Immature natural killer cell (primary cell): ENCODE results near the gene IGF2BP3. TPM values are rescaled to one million over a fixed set of nuclear protein-coding genes. Genes with fewer than 3 reads are reported as not detected.

Source experiments
- DNase-seq, 3 donors: peaks; one replicate each; pipeline ENCODE4 v3.0.0; 2022; ENCODE audit warnings: mixed read lengths in 1 of 3
- H3K27ac Mint-ChIP-seq, 6 donors: one replicate each; pipeline ENCODE4 v1.8.0; 2020; ENCODE audit warnings: mixed read lengths in 6 of 6, mild to moderate bottlenecking in 5 of 6, inconsistent platforms in 4 of 6, moderate library complexity in 3 of 6
- H3K27me3 Mint-ChIP-seq, 3 donors: one replicate each; pipeline ENCODE4 v1.8.0; 2020 to 2021; ENCODE audit warnings: low read depth in 3 of 3, mild to moderate bottlenecking in 3 of 3, mixed read lengths in 3 of 3, moderate library complexity in 3 of 3, inconsistent platforms in 1 of 3
- H3K36me3 Mint-ChIP-seq, 3 donors: one replicate each; pipeline ENCODE4 v1.8.0; 2020; ENCODE audit warnings: mixed read lengths in 3 of 3, inconsistent platforms in 2 of 3, mild to moderate bottlenecking in 2 of 3
- H3K4me1 Mint-ChIP-seq, 2 donors: one replicate each; pipeline ENCODE4 v1.8.0; 2020; ENCODE audit warnings: inconsistent platforms in 2 of 2, mild to moderate bottlenecking in 2 of 2, mixed read lengths in 2 of 2, moderate library complexity in 1 of 2
- H3K4me3 Mint-ChIP-seq, 5 donors: one replicate each; pipeline ENCODE4 v1.8.0; 2020; ENCODE audit warnings: mild to moderate bottlenecking in 5 of 5, mixed read lengths in 5 of 5, inconsistent platforms in 3 of 5, moderate library complexity in 3 of 5
- H3K9me3 Mint-ChIP-seq, 6 donors: one replicate each; pipeline ENCODE4 v1.8.0; 2020; ENCODE audit warnings: mild to moderate bottlenecking in 6 of 6, mixed read lengths in 6 of 6, inconsistent platforms in 4 of 6, moderate library complexity in 3 of 6
- polyA plus RNA-seq, 3 donors: library from polyadenylated mRNA; unstranded; fragments of 300-500 nt; fragmentation: Illumina TruSeq; gene quantifications; one replicate each; pipeline ENCODE4 v1.2.3, GENCODE V29; 2021

Gene IGF2BP3
- polyA plus RNA-seq, 3 donors from 2014 or later = 0.76 TPM; not detected in 2

- Mint-ChIP-seq H3K4me1 (peaks cover 6 to 9% of the 10 kb centered on the region in 2 donors), H3K4me3 (no peak overlapping the region), H3K27me3 (peaks cover 4 to 14% (median 11%) of the 10 kb centered on the region in 3 donors), H3K36me3 (no peaks in the 10 kb centered on the region), H3K9me3 (no peaks in the 10 kb centered on the region), H3K27ac (no peak overlapping the region)
- DNase-seq = no peak
Measured at GRCh38 chr7:23372611-23373010, 97.7 kb downstream of the IGF2BP3 start.

DNA sequence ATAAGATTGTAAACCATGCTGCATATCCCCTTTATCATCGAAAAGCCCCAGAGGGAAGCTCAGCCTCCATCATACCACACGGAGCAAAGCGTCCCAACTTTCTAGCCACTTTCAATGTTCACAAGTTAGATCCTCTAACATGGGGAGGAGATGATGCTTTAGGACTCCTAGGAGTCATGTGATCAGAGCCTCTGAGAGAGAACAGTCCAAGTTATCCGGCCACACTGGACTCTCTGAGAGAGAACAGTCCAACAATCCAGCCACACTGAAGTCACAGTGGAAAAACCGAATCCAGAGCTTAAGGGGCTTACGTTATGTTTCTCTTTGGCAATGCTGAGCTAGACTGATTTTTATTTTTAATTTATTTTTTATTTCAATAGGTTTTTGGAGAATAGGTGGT is 98.6 kb downstream of the IGF2BP3 start:
- DNase-seq = no peak
- H3K27me3 Mint-ChIP-seq = peaks cover 7 to 17% (median 11%) of the 10 kb centered on the region in 3 donors
- no peaks in the 10 kb centered on the region for H3K9me3 Mint-ChIP-seq
- H3K4me3 Mint-ChIP-seq = no peak overlapping the region
- H3K36me3 Mint-ChIP-seq = no peaks in the 10 kb centered on the region
- H3K4me1 Mint-ChIP-seq = peaks cover 6 to 9% of the 10 kb centered on the region in 2 donors
- no peak overlapping the region for H3K27ac Mint-ChIP-seq

DNA sequence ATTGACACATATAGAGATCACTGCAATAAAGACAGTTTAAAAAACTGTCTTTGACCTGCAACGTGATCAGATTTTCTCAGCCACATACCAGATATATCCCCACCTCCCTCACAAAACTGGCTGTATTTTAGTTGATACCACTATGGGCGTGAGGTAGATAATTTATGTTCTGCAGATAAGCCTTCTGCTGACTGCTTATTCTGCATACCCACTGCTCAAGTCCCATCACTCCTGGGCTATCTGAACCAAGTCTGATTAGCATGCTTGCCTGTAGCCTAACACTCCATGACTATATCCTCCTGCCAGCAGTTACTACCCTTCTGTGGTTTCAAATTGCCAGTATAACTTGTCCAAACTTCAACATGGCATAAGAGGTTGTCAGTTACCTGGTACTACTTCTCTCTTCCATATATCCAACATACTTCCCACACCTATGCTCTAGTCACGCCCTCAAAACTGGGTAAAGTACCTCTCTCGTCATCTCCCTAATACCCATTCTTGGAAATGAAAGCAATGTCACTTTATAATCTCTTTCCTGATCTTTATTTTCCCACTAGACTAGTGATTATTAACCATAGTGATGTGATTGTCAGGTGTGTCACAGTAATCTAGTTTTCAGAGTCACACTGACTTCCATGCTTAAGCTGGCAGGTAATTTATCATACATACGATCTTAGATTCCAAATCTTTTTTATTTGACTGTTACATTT is 100.4 kb downstream of the IGF2BP3 start:
- no peak for DNase-seq
- H3K27ac Mint-ChIP-seq = no peak overlapping the region
- H3K36me3 Mint-ChIP-seq = no peaks in the 10 kb centered on the region
- H3K4me3 Mint-ChIP-seq = no peak overlapping the region
- H3K27me3 Mint-ChIP-seq = peaks cover 7 to 17% (median 11%) of the 10 kb centered on the region in 3 donors
- H3K9me3 Mint-ChIP-seq = no peaks in the 10 kb centered on the region
- H3K4me1 Mint-ChIP-seq = peaks cover 6 to 9% of the 10 kb centered on the region in 2 donors

DNA sequence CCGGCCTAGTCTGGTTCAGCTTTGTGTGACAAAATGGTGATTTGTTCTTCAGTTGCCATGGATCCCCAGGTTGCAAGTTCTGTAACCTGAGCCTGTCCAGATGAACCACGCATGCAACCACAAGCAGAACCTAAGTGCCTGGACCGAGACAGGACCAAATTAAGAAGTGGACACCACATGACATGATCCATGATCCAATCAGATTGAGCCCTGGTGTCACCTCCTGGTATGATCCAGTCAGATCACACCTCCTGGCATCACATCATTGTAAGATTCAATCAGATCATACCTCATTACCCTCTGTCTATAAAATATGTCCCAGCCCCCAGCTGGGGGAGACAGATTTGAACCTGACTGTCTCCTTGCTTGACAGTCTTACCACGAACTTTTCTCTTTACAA is 101.2 kb downstream of the IGF2BP3 start:
- H3K4me3 Mint-ChIP-seq = no peak overlapping the region
- H3K4me1 Mint-ChIP-seq = peaks cover 6 to 9% of the 10 kb centered on the region in 2 donors
- no peak for DNase-seq
- H3K27ac Mint-ChIP-seq = no peak overlapping the region
- H3K27me3 Mint-ChIP-seq = peaks cover 7 to 17% (median 11%) of the 10 kb centered on the region in 3 donors
- no peaks in the 10 kb centered on the region for H3K36me3 Mint-ChIP-seq
- no peaks in the 10 kb centered on the region for H3K9me3 Mint-ChIP-seq

- H3K4me1 Mint-ChIP-seq = peaks cover 2 to 6% of the 10 kb centered on the region in 2 donors
- no peak for DNase-seq
- no peaks in the 10 kb centered on the region for H3K9me3 Mint-ChIP-seq
- H3K27me3 Mint-ChIP-seq = peaks cover 4 to 18% (median 4%) of the 10 kb centered on the region in 3 donors
- no peak overlapping the region for H3K27ac Mint-ChIP-seq
- H3K36me3 Mint-ChIP-seq = no peaks in the 10 kb centered on the region
- H3K4me3 Mint-ChIP-seq = no peak overlapping the region
Measured at GRCh38 chr7:23358152-23358674, 112.1 kb downstream of the IGF2BP3 start.

DNA sequence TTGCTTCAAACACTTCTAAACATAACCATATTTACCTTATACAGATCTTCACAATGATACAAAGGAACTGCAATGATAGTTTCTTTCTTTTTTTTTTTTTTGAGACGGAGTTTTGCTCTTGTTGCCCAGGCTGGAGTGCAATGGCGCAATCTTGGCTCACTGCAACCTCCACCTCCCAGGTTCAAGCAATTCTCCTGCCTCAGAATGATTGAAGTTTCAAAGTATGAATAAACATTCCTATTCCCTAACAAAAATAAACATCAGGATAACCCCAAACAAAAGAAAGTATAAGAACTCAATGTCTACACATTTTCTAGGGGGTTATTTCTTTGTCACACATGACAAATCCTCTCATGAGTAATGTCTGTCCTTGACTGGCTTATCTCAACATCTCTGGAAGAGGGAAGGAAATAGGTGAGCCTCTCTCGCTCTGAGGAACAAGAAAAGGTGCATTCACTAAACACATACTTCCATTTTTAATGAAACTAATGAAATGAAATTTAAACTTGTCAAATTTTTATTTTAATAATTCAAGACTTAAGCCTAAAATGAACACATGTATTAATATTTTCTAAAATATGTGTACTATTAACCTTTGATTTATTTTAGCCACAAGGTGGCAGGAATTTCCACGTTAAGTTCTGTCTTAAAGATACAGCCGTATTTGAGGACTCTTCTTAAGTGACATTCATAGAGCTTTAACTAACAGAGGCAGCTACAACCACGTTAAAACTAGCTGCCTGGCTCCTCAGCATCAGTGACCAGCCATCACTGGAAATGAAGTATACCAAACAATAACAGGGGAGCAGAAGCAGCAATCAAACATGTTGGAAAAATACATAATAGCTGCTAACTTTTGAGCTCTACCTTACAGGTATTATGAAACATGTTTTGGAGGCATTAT is 112.8 kb downstream of the IGF2BP3 start:
- Mint-ChIP-seq H3K27ac (no peak overlapping the region), H3K4me1 (peaks cover 2 to 6% of the 10 kb centered on the region in 2 donors), H3K9me3 (no peaks in the 10 kb centered on the region), H3K27me3 (peaks cover 4 to 22% (median 6%) of the 10 kb centered on the region in 3 donors), H3K4me3 (no peak overlapping the region), H3K36me3 (no peaks in the 10 kb centered on the region)
- no peak for DNase-seq

GRCh38 chr7:23356726-23357125 is 113.6 kb downstream of the IGF2BP3 start:
- Mint-ChIP-seq H3K9me3 (no peaks in the 10 kb centered on the region), H3K4me1 (peaks cover 2 to 6% of the 10 kb centered on the region in 2 donors), H3K27me3 (peaks cover 4 to 22% (median 6%) of the 10 kb centered on the region in 3 donors), H3K4me3 (peak overlapping the region in 1 of 5 donors; percentile 7), H3K27ac (no peak overlapping the region), H3K36me3 (no peaks in the 10 kb centered on the region)
- no peak for DNase-seq

GRCh38 chr7:23356168-23356567 is 114.1 kb downstream of the IGF2BP3 start:
- H3K4me3 Mint-ChIP-seq = no peak overlapping the region
- no peak overlapping the region for H3K27ac Mint-ChIP-seq
- H3K27me3 Mint-ChIP-seq = peaks cover 4 to 22% (median 6%) of the 10 kb centered on the region in 3 donors
- H3K36me3 Mint-ChIP-seq = no peaks in the 10 kb centered on the region
- no peak for DNase-seq
- peaks cover 2 to 6% of the 10 kb centered on the region in 2 donors for H3K4me1 Mint-ChIP-seq
- H3K9me3 Mint-ChIP-seq = no peaks in the 10 kb centered on the region

GRCh38 chr7:23353172-23353571 is 117.1 kb downstream of the IGF2BP3 start:
- DNase-seq = no peak
- Mint-ChIP-seq H3K27me3 (peaks cover 2 to 16% (median 10%) of the 10 kb centered on the region in 3 donors), H3K4me3 (no peak overlapping the region), H3K36me3 (no peaks in the 10 kb centered on the region), H3K4me1 (peaks cover 2 to 6% of the 10 kb centered on the region in 2 donors), H3K9me3 (no peaks in the 10 kb centered on the region), H3K27ac (no peak overlapping the region)

DNA sequence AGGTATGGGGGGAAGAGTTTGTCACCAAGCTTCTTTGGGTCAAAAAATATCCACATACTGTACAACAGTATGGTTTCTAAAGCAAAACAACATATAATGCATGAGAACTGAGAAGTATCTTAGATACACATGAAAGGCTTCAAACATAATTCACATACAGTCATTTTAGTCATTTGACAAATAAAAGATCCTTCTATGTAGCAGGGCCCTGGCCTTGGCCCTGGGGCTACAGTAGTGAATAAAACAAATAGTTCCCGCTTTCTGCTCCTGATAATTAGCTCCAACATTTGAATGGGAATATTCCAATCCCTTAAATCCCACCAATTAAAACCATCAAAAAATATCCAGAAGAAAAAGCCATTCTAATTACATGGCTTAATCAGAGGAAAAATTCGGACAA is 119.8 kb downstream of the IGF2BP3 start:
- Mint-ChIP-seq H3K36me3 (no peaks in the 10 kb centered on the region), H3K27me3 (peaks cover 2 to 13% (median 8%) of the 10 kb centered on the region in 3 donors), H3K9me3 (no peaks in the 10 kb centered on the region), H3K27ac (no peak overlapping the region), H3K4me3 (no peak overlapping the region), H3K4me1 (peaks cover 17 to 19% of the 10 kb centered on the region in 2 donors)
- no peak for DNase-seq

GRCh38 chr7:23349484-23350157 is 120.7 kb downstream of the IGF2BP3 start:
- H3K4me3 Mint-ChIP-seq = no peak overlapping the region
- peaks cover 0 to 3% (median 0%) of the 10 kb centered on the region in 3 donors for H3K36me3 Mint-ChIP-seq
- peaks cover 18 to 19% of the 10 kb centered on the region in 2 donors for H3K4me1 Mint-ChIP-seq
- no peak overlapping the region for H3K27ac Mint-ChIP-seq
- peaks cover 2 to 13% (median 7%) of the 10 kb centered on the region in 3 donors for H3K27me3 Mint-ChIP-seq
- no peaks in the 10 kb centered on the region for H3K9me3 Mint-ChIP-seq
- no peak for DNase-seq

DNA sequence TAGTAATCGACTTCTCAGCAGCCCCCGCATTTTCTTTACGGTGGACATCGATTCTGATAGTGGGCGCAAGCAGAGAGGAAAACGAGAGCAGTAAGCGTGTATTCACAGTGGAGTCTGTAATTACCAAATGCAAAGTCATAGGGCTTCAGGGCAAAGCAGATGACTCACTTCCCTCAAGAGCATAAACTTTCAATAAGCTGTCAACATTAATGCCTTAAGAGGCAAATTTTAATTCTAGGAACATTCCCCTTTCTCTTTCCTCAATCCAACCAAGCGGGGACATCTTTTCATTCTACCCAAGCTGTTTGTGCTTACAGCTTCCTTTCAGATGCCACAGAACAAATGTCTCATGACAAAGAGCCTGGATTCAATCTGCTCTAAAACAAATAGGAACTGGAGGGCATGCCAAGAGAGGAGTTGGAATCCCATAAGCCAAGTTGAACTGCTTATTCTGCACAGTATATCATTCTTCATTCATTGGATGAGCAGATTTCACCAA is 122.6 kb downstream of the IGF2BP3 start:
- Mint-ChIP-seq H3K36me3 (peaks cover 0 to 3% (median 0%) of the 10 kb centered on the region in 3 donors), H3K27ac (peak overlapping the region in 3 of 6 donors; percentile 12 to 74 (median 69)), H3K27me3 (peaks cover 2 to 4% (median 3%) of the 10 kb centered on the region in 3 donors), H3K4me1 (peaks cover 18 to 19% of the 10 kb centered on the region in 2 donors), H3K4me3 (peak overlapping the region in 2 of 5 donors; percentile 31 to 73), H3K9me3 (no peaks in the 10 kb centered on the region)
- no peak for DNase-seq

DNA sequence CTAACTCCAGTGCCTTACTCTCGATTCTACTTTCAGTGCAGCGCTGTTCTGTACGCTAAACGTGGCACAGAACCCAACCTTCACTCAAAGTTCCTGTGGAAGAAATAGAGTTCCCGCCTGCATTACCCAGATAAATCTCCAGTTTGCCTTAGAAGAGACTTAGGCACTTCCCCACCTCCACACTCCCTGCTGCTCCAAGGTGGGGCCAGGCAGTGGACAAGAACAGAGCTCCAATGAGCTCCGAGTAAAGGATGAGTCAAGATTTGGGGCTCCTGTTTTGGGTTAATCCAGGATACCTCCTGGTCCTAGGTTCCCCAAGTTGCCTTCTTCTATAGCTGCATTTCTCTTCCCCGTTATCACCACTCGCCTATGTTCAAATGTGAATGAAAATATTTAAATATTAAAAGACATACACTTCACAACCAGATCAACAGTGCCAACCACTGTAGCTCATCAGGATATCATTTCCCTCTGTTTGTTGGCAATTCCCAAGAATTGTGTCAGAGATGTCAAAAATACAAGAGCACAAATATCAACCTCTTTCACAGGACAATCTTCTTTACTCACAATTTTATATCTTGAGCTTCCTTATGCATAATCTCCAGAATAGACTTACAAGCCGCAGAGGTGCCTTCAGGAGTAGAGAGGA is 123.1 kb downstream of the IGF2BP3 start:
- H3K36me3 Mint-ChIP-seq = peaks cover 0 to 3% (median 0%) of the 10 kb centered on the region in 3 donors
- no peaks in the 10 kb centered on the region for H3K9me3 Mint-ChIP-seq
- peak overlapping the region; percentile 69 to 88 (median 73) for H3K4me3 Mint-ChIP-seq
- no peak for DNase-seq
- peaks cover 18 to 19% of the 10 kb centered on the region in 2 donors for H3K4me1 Mint-ChIP-seq
- H3K27ac Mint-ChIP-seq = peak overlapping the region; percentile 7 to 74 (median 51)
- H3K27me3 Mint-ChIP-seq = peaks cover 2 to 4% (median 3%) of the 10 kb centered on the region in 3 donors
